NK-92 treated with Interleukin-12 subunit alpha and Interleukin-12 subunit beta, amount 100 ng/mL, for 24 hours (cell line): ENCODE measurements around the gene PLP2.

ENCODE experiments used
- DNase-seq: peaks from one replicate; lab custom pipeline; 2025; lab: John Stamatoyannopoulos, UW

PLP2 gene

DNA sequence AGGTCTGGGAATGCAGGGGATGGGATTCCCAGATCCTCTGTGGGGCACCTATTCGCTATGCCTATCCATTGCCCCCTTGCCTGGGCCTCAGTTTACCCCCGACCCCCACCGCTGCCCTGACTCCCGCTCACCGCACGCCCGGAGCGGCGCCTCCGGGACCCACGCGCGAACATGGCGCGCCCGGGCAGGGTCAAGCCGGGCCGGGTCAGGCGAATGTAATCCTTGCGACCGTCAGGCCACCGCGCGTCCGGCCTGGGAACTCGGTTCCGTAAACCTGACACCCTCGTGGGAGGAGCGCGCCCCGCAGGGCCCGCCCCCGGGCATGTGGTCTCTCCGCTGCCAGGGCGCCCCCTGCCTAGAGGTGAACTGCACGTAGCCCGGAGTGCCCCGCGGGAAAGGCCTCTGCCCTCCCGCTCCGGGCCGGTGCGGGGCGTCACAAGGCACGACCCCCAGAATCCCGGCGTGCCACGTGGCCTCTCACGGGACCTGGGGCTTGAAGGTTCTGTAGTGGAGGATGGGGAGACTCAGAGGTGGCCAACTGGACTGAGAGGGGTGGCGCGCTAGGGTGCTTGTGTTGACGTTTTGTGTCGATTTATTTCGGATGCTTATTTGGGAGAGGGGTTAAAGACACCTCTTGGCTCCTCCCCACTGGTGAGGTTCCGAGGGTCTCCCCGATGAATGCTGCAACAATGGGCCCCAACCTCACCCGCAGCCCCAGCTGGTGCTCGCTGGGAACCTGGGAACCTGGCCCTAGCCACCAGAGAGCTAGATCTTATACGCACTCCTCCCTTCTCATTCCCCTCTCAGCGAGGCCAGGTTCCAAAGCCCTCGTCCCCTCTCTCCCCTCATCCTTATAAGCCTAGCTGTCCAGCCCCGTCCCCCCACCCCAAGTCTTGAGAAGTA lies 14.7 kb downstream of the PLP2 start, which contains the start of gene PRICKLE3:
Gene PRICKLE3 (minus strand): TSS at position 249 of the 903 bp plus-strand sequence. CDS start 76 bp downstream, at position 173.
- DNase-seq: no peak

DNA sequence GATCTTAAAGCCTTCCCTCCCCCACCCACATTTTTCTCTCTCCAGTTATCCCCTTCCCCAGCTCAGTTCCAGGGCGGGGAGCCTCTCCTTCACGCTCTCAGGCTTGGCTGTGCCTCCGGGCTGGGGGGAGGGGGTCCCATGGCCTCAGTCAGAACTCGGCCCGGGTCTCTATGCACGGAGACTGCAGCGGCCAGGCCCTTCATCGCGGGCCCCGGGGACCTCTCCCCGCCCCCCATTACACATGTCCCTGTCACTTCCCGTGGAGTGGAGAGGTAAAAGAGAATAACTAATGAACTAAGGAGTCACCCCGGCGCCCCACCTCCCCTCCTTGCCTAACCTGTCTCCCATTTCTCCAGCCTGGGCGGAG lies 15.3 kb downstream of the PLP2 start:
- no peak for DNase-seq

DNA sequence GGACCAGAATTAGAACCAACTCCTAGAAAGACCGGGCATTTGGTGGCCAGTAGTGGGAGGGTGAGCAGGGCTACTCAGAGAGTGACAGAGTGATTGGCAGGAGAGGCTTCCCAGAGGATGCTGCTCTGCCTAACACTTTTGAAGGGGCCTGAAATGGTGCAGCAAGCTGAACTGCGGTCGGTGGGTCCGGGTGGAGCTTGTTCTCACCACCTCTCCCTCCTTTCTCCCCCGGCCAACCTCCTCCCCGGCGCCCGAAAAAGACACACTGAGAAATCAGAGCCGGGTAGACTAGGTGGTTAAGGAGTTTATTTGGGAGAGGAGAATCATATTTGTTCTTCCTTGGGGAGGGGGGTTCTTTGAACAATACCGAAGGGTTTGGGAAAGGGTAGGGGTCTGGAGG lies 15.8 kb downstream of the PLP2 start:
- DNase-seq: no peak

DNA sequence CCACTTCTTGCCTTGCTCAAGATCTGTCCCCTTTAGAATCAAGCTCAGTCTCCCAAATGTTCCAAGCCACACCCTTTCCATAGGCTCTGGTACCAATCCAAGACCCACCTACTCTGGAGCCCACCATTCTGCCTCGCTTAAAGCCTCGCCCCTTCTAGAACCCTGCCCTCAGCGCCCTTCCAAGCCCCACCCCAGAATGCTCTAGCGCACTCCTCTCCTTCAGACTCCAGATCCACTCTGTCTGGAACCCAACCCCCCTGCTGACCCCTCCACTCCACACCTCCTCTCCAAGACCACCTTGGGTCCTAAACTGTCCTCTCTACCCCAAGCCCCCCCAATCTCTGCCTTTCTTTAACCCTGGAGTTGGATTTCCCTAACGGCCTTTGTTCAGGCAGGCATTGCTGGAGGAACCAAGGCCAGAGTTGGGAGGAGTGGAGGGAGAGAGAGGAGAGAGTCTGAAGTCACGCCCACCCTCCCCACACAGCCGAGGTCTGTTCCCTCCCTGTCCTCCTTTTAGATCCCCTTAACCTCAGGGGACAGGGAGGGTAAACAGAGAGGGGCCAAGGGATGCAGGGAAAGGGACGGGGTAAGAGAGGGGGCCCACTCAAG lies 16.9 kb downstream of the PLP2 start:
- no peak for DNase-seq

DNA sequence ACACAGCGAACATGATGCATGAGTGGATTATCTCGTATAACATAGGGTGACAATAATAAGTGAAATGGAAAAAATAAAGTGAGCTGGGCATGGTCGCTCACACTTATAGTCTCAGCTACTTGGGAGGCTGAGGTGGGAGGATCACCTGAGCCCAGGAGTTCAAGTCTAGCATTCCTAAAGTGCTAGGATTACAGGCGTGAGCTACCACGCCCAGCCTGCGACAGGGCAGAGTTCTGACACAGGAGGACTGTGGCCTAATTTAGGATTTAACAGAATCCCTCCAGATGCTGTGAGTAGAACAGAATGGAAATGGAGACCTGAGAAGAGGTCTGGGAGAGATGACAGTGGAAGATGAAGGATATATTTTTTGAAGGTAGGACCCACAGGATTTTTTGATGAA lies 17.9 kb downstream of the PLP2 start:
- DNase-seq: no peak

DNA sequence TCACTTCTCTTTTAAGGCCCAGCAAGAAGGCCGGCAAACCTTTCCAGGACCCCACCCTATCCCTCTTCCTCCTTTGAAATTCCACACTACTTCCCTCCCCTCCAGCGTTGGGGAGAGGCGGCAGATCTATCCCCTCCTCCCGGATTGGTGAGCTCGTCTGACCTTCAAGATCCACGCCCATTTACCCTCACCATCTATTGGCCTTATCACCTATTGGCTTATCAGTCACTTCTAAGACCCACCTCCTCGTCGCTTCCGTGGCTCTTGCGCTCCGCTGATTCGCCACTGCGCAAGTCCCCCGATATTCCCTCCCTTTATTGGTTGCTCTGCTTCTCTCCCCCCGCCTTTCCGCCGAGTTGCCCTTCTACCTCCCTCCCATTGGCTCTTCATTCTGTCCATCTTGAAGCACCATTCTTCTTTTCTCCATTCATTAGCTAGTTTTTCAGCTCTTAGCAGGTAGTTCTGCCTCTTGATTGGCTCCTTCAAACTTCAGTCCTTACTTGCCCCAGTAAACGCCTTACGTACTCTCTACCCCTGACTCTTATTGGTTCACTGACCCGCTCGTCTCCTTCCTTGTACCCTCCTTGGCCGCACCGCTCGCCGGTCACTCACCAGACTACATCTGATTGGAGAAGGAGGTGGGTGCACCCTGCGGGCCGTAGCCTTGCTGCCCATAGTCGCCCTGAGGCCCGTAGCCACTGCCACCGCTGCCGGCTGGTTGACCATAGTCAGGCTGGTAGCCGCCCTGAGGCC lies 19.3 kb downstream of the PLP2 start:
- peak; percentile 78 for DNase-seq

DNA sequence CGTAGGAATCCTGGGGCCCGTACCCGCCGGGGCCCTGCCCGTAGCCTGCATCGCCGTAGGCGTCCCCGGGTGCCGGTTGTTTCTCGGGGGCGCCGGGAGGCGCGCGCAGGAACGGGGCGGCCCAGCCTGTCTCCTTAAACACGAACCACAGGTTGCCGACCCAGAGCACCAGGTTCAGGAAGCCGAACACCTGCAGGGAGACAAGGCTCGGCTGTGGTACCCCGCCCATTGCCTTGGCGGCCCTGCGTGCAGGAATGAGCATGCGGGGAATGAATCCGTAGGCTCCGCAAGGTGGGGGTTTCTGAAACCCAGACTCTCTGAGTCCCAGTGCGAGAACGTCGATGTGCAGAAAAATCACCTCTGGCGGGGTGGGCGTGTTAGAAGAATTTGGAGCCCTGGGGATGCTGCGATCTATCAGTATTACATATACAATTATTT lies 19.9 kb downstream of the PLP2 start:
- no peak for DNase-seq

DNA sequence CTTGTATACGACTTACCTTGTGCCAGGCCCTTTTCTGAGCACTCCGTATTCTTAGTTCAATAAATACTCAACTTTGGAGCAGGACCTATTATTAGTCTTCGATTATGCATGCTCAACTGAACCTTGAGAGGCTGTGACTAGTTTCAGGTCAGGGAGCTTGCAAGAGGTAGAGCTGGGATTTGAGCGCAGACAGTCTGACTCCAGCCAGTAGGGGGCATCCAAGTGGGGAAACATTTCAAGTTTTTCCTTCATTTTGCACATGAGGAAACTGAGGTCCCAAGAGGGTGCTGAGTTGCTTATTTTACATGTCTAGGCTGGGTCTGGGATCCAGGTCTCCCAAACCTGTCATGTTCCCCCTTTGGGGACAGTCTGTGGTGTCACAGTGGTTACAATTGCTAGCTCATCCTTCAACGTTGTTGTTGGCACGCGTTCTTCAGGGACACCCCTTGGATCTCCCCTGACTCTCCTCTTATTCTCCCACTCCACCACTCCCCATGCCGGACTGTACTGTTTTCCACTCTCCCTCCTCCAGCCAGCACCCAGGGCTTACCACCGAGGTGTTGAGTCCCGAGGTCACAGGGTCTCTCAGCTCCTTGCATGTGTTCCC lies 21.1 kb downstream of the PLP2 start:
- DNase-seq: peak; percentile 10

DNA sequence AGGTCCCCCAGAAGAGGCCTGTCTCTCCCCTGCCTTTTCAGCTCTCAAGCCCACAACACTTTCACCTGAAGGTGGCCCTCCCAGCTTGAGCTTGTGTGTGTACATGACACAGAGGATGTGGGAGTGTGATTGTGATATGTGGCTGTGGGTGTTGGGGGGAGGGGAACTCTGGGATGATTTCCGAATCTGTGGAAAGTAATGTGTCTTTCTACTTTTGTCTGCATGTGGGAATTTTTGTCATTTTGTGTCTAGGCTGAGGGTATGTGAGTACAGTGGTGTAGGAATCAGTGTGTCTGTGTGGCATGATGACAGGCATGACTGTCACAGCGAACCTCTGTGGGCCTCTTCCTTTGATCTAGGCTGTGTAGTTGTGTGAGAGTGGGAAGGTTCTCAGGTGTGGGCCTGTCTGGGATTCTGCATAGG lies 21.9 kb downstream of the PLP2 start:
- peak; percentile 7 for DNase-seq

DNA sequence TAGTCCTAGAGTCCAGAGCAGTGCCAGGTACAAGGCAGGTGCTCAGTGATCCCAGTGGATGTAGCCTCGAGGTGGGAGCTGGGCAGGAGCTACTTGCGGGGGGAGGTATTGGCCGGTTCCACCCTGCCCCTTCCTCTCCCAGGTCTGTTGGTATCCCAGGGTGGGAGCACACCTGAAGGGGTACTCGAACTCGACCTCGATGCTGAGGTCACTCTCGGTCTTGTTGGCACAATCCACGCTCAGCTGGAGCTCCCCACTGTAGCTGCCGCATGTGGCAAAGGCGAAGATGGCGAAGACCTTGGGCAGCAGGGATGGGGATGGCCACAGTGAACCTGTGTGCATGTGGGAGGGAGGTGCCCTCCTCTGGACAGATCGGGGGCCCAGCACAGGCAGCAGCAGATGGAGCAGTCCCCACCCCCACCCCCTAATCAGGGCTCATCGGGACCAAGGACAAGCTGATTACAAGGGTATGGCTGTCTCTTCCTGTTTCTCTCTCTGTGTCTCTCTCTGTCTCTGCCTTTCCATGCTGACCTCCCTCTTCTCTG lies 25.9 kb downstream of the PLP2 start:
- DNase-seq: no peak

DNA sequence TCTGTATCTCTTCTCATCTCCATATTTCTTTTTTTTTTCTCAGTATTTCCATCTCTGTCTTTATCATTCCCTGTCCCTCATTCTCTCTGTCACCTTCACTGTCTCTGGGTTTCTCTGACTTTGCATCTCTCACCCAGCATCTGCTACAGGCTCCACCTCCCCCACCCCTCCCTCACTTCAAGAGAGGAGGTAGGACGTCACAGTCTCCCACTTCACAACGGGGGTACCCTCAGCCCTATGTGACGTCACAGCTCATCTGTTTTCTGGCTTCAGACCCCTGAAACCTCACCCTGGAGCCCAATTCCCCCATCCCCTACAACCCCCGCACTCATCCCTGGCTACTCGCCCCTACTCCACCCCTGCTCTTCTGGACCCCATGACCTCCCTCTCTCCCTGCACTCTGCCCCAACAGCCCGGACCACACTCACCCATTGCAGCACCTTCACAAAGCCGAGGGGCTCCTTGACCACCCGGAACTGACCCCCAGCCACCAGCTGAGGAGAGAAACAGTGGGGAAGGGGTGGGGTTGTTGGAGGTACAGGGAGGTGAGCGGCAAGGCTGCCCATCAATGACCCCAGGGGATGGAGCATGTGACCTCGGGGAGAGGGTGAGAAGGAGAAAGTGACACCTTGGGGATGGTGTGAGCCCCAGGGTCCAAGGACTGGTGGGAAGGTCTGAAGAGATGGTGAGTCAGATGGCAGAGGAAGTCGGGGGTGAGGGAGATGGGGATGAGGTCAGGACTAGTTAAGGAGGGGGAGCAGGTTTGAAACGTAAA lies 27.0 kb downstream of the PLP2 start:
- peak; percentile 39 for DNase-seq

DNA sequence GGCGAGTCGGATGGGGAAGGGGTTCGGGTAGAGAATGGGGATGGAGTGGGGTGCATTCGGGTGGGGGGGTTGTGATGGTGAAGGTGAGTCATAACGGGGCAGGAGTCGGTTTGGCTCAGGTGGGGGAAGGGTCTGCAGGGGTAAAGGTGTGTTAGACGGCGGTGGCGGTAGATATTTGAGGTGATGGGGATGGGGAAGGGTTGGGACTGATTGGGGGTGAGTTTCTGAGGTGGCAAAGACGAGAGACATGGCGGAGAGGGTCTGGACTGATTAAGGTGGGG lies 27.6 kb downstream of the PLP2 start:
- no peak for DNase-seq

DNA sequence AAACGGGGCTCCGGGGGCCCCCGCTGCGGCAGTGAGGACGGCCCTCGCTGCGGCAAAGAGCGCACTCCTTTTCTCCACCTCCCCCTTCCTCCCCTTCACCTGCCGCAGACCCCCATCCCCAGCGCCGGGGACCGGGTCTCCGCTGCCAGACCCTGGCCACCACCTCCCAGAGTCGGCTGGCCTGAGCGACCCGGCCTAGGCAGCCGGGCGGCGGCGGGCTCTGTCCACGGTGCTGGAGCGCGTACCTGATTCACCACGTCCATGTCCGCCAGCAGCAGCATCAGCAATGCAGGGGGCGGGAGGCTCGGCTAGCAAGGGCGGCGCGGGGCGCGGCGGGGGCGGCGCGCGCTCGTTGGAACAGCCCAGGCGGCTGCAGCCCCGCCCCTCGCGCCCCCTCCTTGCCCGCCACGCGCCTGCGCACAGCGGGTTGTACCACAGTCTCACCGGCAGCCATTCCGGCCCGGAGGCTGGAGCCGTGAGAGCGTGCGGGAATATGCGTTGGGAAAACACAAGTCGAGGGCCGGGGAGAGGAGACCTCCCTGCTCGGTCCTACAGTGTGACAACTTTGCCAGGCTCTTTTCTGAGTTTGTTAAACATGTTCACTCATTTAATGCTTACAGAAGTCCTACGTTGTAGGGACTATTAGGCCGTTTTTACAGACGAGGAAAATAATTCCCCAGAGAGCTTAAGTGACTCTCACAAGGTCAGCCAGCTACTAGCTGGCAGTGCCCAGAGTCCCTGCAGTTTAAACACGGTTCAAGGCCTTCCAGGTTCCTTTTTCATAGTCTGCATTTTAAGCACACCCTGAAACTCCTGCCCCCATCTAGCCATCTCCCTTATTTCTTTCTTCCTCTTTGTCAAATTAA lies 28.4 kb downstream of the PLP2 start, which contains the start of gene SYP:
Gene SYP (minus strand): TSS at position 288 of the 866 bp plus-strand sequence. CDS start 7 bp downstream, at position 281.
- peak; percentile 79 for DNase-seq

DNA sequence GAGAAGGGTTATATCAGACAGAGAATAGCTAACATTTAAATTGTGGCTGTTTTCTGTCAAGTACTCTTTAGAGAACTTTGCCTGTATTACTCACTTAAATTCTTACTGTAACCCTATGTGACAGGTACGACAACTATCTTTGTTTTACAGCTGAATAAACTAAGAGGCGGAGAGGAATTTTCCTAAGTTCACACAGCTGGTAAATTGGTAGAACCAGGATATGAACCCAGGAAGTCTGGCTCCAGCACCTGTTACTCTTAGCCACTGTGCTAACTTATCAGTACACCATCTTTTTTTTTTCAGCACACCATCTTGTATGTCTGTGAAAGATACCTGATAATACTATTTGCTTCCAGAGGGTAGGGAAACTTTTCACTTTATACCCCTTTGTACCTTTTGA lies 30.3 kb downstream of the PLP2 start:
- no peak for DNase-seq

DNA sequence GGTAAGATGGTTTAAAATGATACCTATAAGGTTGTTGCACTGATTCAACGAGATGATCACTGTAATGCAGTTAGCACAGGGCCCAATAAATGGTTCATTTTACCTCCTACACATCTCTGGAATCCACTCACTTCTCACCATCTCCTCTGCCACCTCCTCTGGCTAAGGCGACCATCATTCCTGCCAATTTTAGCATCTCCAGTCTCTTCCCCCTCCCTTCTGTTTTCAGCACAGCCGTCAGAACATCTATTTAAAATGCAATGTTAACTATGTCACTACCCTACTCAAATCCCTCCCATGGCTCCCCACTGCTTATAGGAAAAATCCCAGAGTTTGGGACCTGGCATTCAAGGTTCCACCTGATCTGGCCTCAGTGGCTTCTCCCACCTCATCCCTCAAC lies 31.8 kb downstream of the PLP2 start:
- DNase-seq: no peak

DNA sequence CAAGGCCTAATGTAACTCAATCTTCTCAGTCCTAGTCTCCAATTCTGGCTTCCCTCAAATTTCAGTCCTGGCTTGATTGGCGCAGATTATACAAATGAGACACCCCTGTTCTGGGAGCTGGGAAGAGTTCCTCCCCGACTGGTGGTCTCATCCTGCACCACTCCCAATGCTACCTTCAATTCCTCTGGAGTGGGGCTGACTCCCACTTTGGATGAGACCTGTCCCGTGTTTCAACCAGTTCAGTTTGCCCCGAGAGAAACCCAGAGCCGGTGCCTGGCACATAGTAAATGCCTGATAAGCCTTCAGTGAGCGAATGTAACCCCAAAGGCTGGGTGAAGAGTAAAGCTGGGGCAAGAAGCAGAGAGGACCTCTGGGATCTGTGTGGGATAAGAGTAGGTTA lies 32.3 kb downstream of the PLP2 start:
- DNase-seq: no peak

DNA sequence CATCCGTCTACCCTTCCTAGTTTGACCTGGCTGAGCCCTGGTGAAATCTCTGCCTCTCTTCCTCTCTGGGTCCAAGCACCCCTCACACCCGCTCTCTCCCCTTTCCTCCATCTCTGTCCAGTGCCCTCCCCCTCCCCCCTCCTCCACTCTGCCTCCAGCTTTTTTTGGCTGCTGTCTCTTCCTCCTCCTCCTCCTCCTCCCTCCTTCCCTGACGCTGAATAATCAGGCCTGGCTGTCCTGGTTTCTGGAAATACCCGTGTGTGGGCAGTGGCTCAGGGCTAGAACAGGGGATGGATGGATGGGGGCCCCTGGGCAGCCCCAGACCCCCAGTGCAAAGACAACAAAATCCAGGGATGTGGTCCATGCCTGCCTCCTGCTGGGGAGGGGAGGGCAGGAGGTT lies 33.0 kb downstream of the PLP2 start:
- DNase-seq: no peak

DNA sequence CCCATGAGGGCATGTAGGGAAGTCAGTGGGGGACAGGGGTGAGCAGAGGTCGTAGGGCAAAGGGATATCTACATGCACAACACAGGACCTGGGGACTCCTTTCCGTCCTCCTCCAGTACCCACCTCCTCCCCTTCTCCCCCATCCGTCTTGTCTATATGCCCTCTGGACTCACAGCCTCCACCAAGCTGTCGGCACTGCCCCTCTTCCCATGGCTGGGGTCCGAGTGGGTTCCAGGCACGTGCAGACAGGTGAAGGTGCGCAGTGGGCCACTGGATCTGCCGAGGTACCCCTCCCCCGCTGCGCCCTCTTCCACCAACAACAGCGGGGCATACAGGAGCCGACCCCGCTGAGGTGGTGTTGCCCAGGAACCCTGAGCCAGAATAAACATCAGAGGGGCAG lies 33.7 kb downstream of the PLP2 start:
- no peak for DNase-seq

DNA sequence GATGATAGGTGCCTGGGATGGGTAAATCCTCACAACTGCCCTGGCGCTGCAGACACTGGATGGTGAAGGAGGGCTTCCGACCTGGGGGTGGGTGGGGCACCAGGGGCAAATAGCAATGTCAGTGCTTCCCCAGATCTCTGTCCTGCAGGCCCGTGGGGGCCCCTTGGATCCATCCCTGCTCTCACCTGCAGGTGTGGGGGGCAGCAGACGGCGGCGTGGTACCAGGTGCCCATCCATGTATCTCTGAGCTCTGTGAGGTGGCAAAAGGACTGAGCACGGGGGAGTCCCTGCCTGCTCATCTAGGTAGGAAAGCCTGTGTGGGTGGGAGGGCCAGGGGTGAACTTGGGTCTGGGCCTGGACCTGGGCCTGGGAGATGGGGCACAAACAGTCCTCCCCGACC lies 34.8 kb downstream of the PLP2 start:
- no peak for DNase-seq

DNA sequence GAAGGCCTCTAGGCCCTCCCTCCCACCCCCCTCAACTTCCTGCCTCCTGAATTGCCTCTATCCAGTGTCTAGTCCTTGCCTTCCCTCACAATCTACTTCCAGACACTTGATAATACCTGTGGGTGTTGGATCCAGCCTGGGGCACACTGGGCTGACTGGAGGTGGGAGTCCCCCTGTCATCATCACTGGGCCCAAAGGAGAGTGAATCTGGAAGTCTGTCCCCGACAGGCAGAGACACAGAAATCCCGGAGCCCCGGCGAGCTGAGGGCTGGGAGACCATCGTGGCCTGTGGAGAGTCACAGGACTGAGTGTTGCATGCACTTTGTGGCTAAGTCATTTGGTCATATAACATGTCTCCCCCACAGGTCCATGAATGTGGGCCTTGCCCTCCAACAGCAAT lies 36.7 kb downstream of the PLP2 start:
- no peak for DNase-seq
